ENCODE results near the gene STXBP1.

DNA sequence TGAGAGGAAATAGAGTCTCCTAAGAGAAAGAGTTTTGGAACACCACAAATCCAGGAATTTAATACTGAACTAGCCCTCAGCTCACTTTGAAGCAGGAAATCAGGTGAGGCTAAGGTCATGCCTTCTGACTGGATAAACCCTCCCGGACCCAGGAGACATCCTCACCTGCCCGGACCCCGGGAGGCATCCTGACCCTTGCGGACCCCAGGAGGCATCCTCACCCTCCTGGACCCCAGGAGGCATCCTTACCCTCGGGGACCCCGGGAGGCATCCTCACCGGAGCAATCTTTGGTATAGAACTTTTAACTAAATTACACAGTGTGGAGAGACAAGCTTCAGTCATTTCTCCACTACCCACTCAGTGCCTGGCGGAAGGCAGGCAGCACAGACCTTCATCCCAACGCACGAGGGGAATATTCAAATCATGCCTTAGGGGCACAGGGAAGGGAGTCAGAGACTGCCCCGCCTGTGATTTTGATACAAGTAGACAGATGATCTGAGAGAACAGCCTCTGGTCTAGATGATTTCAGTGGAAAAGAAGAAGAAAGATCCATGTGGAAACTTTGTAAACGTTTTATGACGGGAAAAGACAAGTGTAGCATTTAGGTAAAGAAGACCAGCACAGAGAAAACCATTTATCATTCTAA is 21.3 kb downstream of the STXBP1 start:
- TF ChIP-seq, protein P1, sequence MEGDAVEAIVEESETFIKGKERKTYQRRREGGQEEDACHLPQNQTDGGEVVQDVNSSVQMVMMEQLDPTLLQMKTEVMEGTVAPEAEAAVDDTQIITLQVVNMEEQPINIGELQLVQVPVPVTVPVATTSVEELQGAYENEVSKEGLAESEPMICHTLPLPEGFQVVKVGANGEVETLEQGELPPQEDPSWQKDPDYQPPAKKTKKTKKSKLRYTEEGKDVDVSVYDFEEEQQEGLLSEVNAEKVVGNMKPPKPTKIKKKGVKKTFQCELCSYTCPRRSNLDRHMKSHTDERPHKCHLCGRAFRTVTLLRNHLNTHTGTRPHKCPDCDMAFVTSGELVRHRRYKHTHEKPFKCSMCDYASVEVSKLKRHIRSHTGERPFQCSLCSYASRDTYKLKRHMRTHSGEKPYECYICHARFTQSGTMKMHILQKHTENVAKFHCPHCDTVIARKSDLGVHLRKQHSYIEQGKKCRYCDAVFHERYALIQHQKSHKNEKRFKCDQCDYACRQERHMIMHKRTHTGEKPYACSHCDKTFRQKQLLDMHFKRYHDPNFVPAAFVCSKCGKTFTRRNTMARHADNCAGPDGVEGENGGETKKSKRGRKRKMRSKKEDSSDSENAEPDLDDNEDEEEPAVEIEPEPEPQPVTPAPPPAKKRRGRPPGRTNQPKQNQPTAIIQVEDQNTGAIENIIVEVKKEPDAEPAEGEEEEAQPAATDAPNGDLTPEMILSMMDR (IDR thresholded peaks at IDR 0.05; ENCODE audit: insufficient read depth, low read length, poor library complexity, severe bottlenecking) = no peak
- TF ChIP-seq EZH2phosphoT487 (conservative IDR thresholded peaks at IDR 0.05; ENCODE audit: low read length) = no peak
